ENCODE results near the gene DMWD. TPM values are rescaled to one million over a fixed set of nuclear protein-coding genes. Genes with fewer than 3 reads are reported as not detected.

DMWD gene
- total RNA-seq, 1 donor from 2014 or later, result 31.2 TPM

GRCh38 chr19:45821103-45821521 lies 28.5 kb upstream of the DMWD start:
- peaks cover 10% of the 10 kb centered on the region for H3K4me1 ChIP-seq
- H3K27ac ChIP-seq, result no peak overlapping the region
- TF ChIP-seq POLR2AphosphoS5 (IDR thresholded peaks at IDR 0.05; ENCODE audit: insufficient read depth in 1 of 2, low read depth in 1 of 2) (no peak), CTCF (IDR thresholded peaks at IDR 0.05) (no peak), POLR2A (IDR thresholded peaks at IDR 0.05) (no peak)
- no peak for DNase-seq (ENCODE audit: extremely low spot score in 2 of 2)
- H3K36me3 ChIP-seq, result peaks cover 0 to 31% of the 10 kb centered on the region in 2 donors
- H3K4me3 ChIP-seq, result no peak overlapping the region
- intact Hi-C loops (cut with DNase I), result no loop called here
- H3K27me3 ChIP-seq, result no peaks in the 10 kb centered on the region
- H3K9me3 ChIP-seq, result no peaks in the 10 kb centered on the region

DNA sequence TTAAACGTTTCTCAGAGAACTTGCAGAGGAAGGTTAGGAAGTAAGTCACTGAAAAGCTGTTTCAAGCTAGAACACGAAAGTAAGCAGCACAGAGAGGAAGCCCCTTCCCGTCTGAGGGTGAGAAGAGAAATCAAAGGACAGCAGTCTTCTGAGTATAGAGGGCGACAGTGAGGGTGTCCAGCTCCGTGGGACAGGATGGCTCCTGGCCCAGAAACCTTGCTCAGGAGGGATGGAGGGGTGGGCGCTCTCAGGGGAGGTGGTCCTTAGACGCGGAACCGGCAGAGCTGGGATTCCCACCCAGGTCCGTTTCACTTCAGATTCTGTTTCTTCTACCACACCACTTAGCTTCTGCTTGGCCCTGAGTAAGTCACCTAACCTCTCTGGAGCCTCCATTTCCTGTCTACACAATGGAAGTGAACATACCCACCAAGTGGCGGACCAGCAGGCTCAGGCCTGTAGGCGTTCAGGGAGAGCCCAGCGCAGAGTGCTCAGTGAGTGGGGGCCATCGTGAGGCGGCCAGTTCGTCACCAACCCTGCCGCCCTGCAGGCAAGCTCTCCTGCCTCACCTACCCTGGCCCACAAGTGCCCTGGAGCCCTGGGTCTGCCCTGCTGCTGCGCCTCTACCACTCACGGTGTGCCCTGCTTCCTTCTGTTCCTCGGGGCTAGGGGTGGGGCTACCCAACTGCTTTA lies 27.9 kb upstream of the DMWD start:
- H3K27me3 ChIP-seq, result no peaks in the 10 kb centered on the region
- no peaks in the 10 kb centered on the region for H3K9me3 ChIP-seq
- TF ChIP-seq CTCF (IDR thresholded peaks at IDR 0.05) (no peak), POLR2AphosphoS5 (IDR thresholded peaks at IDR 0.05; ENCODE audit: insufficient read depth in 1 of 2, low read depth in 1 of 2) (no peak), POLR2A (IDR thresholded peaks at IDR 0.05) (no peak)
- peaks cover 15% of the 10 kb centered on the region for H3K4me1 ChIP-seq
- H3K4me3 ChIP-seq, result no peak overlapping the region
- H3K27ac ChIP-seq, result no peak overlapping the region
- peaks cover 0 to 26% of the 10 kb centered on the region in 2 donors for H3K36me3 ChIP-seq
- no peak for DNase-seq (ENCODE audit: extremely low spot score in 2 of 2)
- intact Hi-C loops (cut with DNase I), result no loop called here

DNA sequence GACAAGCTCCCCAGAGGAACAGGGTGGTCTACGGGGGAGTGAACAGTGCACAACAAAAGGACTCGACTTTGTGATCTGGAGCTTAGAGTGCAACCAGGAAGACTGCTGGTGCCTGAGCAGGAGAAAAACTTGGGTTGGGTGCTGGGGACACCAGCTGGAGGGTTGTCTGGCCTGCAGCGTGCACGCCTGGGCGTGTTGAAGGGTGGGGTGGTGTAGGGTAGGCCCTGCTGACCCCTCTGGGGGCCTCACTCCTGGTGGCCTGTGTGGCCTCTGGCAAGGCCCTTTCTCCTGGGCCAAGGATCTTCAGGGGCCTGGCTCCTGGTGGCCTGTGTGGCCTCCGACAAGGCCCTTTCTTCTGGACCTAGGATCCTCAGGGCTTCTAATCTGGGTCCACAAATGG lies 27.1 kb upstream of the DMWD start:
- intact Hi-C loops (cut with DNase I), result loop anchor here (10.0 kb wide), 2 partner anchors 65 to 195 kb away; partner anchors contain the start of gene IRF2BP1
- no peak overlapping the region for H3K4me3 ChIP-seq
- no peaks in the 10 kb centered on the region for H3K27me3 ChIP-seq
- peaks cover 0 to 18% of the 10 kb centered on the region in 2 donors for H3K36me3 ChIP-seq
- no peak for DNase-seq (ENCODE audit: extremely low spot score in 2 of 2)
- H3K4me1 ChIP-seq, result peaks cover 18% of the 10 kb centered on the region
- H3K9me3 ChIP-seq, result no peaks in the 10 kb centered on the region
- H3K27ac ChIP-seq, result no peak overlapping the region
- TF ChIP-seq CTCF (IDR thresholded peaks at IDR 0.05), result no peak
- TF ChIP-seq POLR2A (IDR thresholded peaks at IDR 0.05), result no peak
- no peak for TF ChIP-seq POLR2AphosphoS5 (IDR thresholded peaks at IDR 0.05; ENCODE audit: insufficient read depth in 1 of 2, low read depth in 1 of 2)

DNA sequence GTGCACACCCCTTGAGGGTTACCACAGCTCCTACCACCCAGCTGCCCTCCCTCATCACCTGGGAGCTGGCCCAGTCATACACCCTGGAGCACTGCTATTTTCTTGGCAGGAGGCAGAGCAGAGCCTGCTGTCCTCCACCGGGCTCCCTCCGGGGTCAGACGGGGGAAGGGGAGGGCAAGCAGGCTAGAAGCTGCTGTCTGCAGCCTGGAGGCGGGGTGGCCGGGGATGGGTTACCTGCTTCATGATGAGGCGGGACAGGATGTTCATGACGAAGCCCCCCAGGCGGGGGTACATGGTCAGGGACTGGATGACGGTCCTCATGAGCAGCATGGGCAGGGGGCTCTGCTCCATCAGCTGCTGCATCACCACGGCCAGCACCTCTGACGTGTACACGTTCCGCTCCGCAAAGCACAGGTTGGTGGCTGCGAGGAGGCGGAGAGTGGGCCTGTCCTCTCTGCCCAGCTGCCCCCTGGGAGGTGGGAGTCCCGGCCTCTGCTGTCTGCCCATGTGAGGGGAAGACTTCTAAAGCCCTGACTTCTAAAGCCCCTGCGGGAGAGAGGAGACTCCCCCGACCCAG lies 25.2 kb upstream of the DMWD start:
- H3K36me3 ChIP-seq, result peaks cover 0 to 13% of the 10 kb centered on the region in 2 donors
- peaks cover 18% of the 10 kb centered on the region for H3K4me1 ChIP-seq
- H3K27me3 ChIP-seq, result no peaks in the 10 kb centered on the region
- no peak overlapping the region for H3K27ac ChIP-seq
- intact Hi-C loops (cut with DNase I), result loop anchor here (10.0 kb wide), 2 partner anchors 67 to 197 kb away; partner anchors contain the start of gene IRF2BP1
- no peaks in the 10 kb centered on the region for H3K9me3 ChIP-seq
- TF ChIP-seq POLR2A (IDR thresholded peaks at IDR 0.05) (no peak), POLR2AphosphoS5 (IDR thresholded peaks at IDR 0.05; ENCODE audit: insufficient read depth in 1 of 2, low read depth in 1 of 2) (no peak), CTCF (IDR thresholded peaks at IDR 0.05) (no peak)
- H3K4me3 ChIP-seq, result no peak overlapping the region
- DNase-seq (ENCODE audit: extremely low spot score in 2 of 2), result peak in 1 of 2 donors; percentile 87

Measured in vagina (tissue), 2 donors.